Measurements from ENCODE around the gene RBBP6.

- TF ChIP-seq POLR2AphosphoS5 (IDR thresholded peaks at IDR 0.05; ENCODE audit: borderline replicate concordance, low read depth, low read length), result no peak
- TF ChIP-seq EZH2 (IDR thresholded peaks at IDR 0.05), result no peak
- no peak for TF ChIP-seq FOXP2 (optimal IDR thresholded peaks at IDR 0.05; ENCODE audit: control extremely low read depth, extremely low read length, insufficient read depth)
Measured at GRCh38 chr16:24535827-24536226, 3.5 kb upstream of the RBBP6 start.
